Epithelial cell of proximal tubule (primary cell): ENCODE measurements around the gene XG. TPM values are rescaled to one million over a fixed set of nuclear protein-coding genes. Genes with fewer than 3 reads are reported as not detected.

ENCODE experiments used
- DNase-seq: peaks from one replicate; pipeline ENCODE4 v3.0.0-alpha.2; 2011; ENCODE audit warnings: low read depth
- H3K4me3 ChIP-seq: 2 replicates; pipeline ENCODE4 v1.5.1; 2011; ENCODE audit warnings: low read depth, mild to moderate bottlenecking, low read length
- total RNA-seq: library from RNA; depleted of rRNA; stranded (reverse); fragments of >200 nt; gene quantifications from 2 replicates; pipeline ENCODE4 v1.2.3, GENCODE V29; 2015
- TF ChIP-seq, protein P1 (sequence below): conservative IDR thresholded peaks from 2 replicates; pipeline ENCODE4 v1.5.1; 2012; ENCODE audit warnings: low read depth, mild to moderate bottlenecking, low read length

XG gene
- total RNA-seq, 1 donor from 2014 or later: not detected

DNA sequence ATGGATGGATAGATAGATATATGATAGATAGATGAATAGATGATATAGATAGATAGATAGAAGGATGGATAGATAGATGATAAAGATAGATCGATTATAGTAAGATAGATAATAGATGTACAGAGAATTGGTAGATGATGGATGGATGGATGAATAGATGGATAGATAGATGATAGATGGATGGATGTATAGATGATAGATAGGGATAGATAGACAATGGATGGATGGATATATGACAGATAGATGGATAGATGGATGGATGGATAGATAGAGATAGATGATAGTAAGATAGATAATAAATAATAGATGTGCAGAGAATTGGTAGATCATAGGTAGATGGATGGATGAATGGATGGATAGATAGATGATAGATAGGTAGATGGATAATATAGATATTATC lies 89.1 kb downstream of the XG start:
- TF ChIP-seq, protein P1, sequence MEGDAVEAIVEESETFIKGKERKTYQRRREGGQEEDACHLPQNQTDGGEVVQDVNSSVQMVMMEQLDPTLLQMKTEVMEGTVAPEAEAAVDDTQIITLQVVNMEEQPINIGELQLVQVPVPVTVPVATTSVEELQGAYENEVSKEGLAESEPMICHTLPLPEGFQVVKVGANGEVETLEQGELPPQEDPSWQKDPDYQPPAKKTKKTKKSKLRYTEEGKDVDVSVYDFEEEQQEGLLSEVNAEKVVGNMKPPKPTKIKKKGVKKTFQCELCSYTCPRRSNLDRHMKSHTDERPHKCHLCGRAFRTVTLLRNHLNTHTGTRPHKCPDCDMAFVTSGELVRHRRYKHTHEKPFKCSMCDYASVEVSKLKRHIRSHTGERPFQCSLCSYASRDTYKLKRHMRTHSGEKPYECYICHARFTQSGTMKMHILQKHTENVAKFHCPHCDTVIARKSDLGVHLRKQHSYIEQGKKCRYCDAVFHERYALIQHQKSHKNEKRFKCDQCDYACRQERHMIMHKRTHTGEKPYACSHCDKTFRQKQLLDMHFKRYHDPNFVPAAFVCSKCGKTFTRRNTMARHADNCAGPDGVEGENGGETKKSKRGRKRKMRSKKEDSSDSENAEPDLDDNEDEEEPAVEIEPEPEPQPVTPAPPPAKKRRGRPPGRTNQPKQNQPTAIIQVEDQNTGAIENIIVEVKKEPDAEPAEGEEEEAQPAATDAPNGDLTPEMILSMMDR: no peak
- no peak overlapping the region for H3K4me3 ChIP-seq
- no peak for DNase-seq

- TF ChIP-seq, protein P1: no peak
- no peak overlapping the region for H3K4me3 ChIP-seq
- no peak for DNase-seq
Observed at GRCh38 chrX:2841537-2841936, 89.7 kb downstream of the XG start.

DNA sequence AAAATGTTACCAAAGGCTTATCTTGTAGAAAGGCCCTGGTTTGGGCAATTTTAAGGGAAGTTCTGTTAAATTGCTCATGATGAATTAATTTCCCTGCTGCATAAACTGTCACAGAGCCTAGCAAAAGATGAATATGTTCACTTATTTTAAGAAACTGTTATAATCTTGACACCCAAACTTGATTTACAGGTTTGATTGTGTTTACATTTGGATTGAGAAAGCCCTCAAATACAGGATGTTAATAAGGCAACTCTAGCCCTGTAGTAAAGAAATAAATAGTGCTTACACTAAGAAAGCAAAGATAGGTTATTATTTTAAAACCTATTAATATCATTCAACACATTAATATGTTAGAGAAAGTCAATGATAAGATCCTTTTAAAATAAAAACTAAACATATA lies 95.2 kb downstream of the XG start:
- TF ChIP-seq, protein P1: no peak

GRCh38 chrX:2848871-2849301 lies 97.0 kb downstream of the XG start:
- TF ChIP-seq, protein P1: no peak
- no peak overlapping the region for H3K4me3 ChIP-seq
- no peak for DNase-seq

More for the DNA sequence above, 95.2 kb downstream of the XG start:
- no peak overlapping the region for H3K4me3 ChIP-seq
- no peak for DNase-seq

- TF ChIP-seq, protein P1: no peak
- no peak overlapping the region for H3K4me3 ChIP-seq
- DNase-seq: no peak
Observed at GRCh38 chrX:2854918-2855317, 103.1 kb downstream of the XG start.

DNA sequence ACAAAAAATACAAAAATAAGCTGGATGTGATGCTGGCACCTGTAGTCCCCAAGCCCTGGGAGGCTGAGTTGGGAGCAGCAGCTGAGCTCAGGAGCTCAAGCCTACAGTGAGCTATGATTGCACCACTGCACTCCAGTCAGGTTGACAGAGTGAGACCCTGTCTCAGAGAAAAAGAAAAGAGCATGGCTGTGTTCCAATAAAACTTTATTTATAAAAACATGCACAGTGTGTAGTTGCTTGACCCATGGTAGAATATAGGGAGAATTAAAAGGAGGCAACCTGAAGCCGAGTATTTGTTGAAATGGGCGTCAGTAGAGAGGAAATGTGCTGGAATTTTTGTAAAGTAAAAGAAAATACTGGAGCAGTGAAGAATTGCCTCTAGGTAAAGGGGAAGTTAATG lies 103.9 kb downstream of the XG start:
- H3K4me3 ChIP-seq: no peak overlapping the region
- no peak for DNase-seq
- TF ChIP-seq, protein P1: no peak

DNA sequence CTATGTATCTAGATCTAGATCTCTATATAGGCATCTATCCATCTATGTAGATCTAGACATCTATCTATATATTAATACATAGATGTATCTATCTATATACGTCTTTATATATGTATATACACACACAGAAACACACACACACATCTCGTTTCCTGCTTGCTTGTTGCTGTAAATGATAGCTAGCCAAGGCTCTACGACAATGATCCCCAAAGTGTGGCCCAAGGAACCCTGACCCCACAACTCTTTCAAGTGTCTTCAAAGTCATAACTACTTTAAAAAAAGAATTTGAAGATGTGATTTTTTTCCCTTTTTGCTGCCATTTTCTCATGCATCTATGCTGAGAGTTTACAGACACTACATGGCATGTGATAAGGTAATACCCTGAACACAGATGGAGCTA lies 105.7 kb downstream of the XG start:
- TF ChIP-seq, protein P1: no peak
- DNase-seq: no peak
- no peak overlapping the region for H3K4me3 ChIP-seq
